ENCODE measurements around the gene RBM4. TPM values are rescaled to one million over a fixed set of nuclear protein-coding genes. Genes with fewer than 3 reads are reported as not detected.
A peak's percentile ranks its signal among the peaks of the same experiment; 100 is the strongest.

The RBM4 gene
- total RNA-seq, 6 experiments from 2014 or later = 130 to 147 (median 134) TPM

DNA sequence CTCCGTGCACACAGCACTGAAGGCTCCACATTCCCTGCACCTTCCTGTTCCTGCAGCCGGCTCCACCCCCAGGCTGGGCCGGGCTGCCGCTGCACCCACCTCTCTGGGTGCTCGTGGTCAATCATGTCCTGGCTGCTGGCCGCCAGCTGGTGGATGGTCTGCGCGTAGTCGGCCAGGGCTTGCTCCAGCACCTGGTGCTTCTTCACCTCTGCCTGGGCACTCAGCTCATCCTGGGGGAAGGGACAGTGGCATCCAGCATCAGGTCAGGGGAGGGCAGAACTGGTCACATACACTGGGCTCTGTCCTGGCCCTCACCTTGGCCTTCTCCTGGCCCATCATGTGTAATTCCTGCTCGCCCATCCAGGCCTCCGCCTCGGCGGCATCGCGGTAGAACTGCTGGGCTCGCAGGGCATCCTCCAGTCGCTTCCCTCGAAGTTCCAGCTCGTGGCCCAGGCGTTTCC is 54.4 kb downstream of the RBM4 start:
- H3K4me1 Mint-ChIP-seq (ENCODE audit: low read depth) = no peaks in the 10 kb centered on the region
- no peak overlapping the region for H3K27ac Mint-ChIP-seq
- H3K9me3 Mint-ChIP-seq = no peaks in the 10 kb centered on the region
- DNase-seq = no peak
- no peaks in the 10 kb centered on the region for H3K36me3 Mint-ChIP-seq (ENCODE audit: low read depth)
- peaks cover 14% of the 10 kb centered on the region for H3K27me3 Mint-ChIP-seq (ENCODE audit: insufficient read depth)
- TF ChIP-seq, protein P1, sequence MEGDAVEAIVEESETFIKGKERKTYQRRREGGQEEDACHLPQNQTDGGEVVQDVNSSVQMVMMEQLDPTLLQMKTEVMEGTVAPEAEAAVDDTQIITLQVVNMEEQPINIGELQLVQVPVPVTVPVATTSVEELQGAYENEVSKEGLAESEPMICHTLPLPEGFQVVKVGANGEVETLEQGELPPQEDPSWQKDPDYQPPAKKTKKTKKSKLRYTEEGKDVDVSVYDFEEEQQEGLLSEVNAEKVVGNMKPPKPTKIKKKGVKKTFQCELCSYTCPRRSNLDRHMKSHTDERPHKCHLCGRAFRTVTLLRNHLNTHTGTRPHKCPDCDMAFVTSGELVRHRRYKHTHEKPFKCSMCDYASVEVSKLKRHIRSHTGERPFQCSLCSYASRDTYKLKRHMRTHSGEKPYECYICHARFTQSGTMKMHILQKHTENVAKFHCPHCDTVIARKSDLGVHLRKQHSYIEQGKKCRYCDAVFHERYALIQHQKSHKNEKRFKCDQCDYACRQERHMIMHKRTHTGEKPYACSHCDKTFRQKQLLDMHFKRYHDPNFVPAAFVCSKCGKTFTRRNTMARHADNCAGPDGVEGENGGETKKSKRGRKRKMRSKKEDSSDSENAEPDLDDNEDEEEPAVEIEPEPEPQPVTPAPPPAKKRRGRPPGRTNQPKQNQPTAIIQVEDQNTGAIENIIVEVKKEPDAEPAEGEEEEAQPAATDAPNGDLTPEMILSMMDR (IDR thresholded peaks at IDR 0.05) = no peak
- no peak overlapping the region for H3K4me3 Mint-ChIP-seq

DNA sequence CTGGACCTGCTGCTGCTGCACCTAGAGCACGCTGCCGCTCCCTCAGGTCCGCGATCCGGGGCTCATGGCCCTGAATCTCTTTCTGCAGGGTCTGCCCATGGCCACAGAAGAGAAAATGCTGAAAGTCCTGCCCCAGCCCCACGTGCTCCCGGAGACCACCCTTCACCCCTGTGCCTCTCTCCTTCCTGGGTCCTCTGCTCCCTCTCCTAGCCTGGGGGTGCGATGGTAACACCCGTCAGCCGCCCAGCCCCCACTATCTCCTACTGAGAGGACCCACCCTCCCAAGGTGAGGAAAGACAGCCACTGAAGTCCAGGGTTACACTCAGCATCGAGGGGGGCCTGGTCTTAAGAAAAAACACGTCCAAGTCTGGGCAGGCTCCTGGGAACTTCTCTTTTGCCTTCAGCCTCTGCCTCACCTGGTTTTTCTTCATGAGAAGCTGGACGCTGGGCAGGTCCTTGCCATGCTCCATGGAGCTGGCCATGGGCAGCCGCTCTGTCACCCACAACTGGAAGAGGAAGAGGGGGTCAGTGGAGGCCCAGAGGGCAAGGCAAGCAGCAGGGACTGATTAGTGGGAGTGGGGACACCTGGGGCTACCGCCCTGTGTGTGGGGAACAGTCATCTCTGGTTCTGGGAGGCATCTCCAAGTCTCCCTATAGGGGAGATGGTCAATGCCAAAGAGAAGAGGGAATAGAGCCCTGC is 55.0 kb downstream of the RBM4 start:
- H3K36me3 Mint-ChIP-seq (ENCODE audit: low read depth) = no peaks in the 10 kb centered on the region
- no peak overlapping the region for H3K27ac Mint-ChIP-seq
- H3K4me3 Mint-ChIP-seq = no peak overlapping the region

DNA sequence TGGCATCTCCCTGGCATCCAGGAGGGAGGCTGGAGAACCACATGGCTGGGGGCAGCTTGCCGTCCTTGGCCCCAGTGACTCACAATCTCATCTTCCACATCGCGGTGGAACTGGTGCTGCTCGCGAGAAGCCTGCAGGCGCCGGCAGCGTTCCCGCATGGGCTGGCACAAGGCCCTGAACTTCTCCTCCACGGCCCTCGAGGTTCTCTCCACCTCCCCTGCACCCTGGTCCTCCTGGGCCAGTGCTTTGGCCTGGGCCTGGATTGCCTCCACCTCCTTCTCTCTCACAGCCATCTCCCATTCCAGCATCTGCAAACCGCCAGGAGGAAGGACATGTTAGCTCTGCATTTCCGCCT is 55.5 kb downstream of the RBM4 start:
- Mint-ChIP-seq H3K36me3 (ENCODE audit: low read depth) (no peaks in the 10 kb centered on the region; the same call in 1 of the 2 replicates), H3K27ac (no peak overlapping the region), H3K4me1 (ENCODE audit: low read depth) (no peaks in the 10 kb centered on the region), H3K4me3 (no peak overlapping the region), H3K9me3 (peaks cover under 1% of the 10 kb centered on the region; the same call in 1 of the 2 replicates), H3K27me3 (ENCODE audit: insufficient read depth) (peaks cover 16% of the 10 kb centered on the region)
- DNase-seq = no peak
- TF ChIP-seq, protein P1 (IDR thresholded peaks at IDR 0.05) = no peak

More for the DNA sequence above, 55.0 kb downstream of the RBM4 start:
- DNase-seq = no peak
- TF ChIP-seq, protein P1 (IDR thresholded peaks at IDR 0.05) = no peak
- H3K9me3 Mint-ChIP-seq = no peaks in the 10 kb centered on the region
- peaks cover 16% of the 10 kb centered on the region for H3K27me3 Mint-ChIP-seq (ENCODE audit: insufficient read depth)
- no peaks in the 10 kb centered on the region for H3K4me1 Mint-ChIP-seq (ENCODE audit: low read depth)

DNA sequence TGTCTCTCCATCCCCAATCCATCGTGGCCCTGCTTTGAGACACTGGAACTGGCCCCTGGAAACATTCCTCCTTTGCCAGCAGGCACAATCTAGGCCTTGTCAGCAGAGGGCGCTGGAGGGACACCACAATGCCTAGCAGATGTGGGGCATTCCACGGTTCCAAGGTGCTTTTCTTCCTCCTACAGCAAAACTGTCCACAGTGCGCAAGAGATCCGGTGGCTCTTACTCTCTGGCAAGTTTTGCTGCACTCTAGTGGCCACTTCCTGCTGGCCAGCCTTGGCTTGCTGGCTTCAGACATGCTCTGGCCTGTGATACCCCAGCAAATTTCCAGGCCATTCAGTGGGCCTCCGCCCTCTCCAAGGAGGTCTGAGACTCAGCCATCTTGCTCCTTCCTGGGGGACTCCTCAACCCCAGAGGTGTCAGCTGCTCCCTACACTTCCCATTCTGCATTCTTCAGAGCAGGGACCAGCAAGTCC is 56.3 kb downstream of the RBM4 start:
- Mint-ChIP-seq H3K27ac (no peak overlapping the region), H3K27me3 (ENCODE audit: insufficient read depth) (peaks cover 19% of the 10 kb centered on the region), H3K4me3 (no peak overlapping the region), H3K36me3 (ENCODE audit: low read depth) (peaks cover 4% of the 10 kb centered on the region), H3K9me3 (peaks cover 6% of the 10 kb centered on the region; the same call in 1 of the 2 replicates), H3K4me1 (ENCODE audit: low read depth) (no peaks in the 10 kb centered on the region)
- DNase-seq = peak; percentile 97
- TF ChIP-seq, protein P1 (IDR thresholded peaks at IDR 0.05) = peak; percentile 97

Other genes with a start within 250 kb of the RBM4 start
- under 1 TPM in 3 of 6 experiments, not detected in 3; 0.14 to 0.36 (median 0.35) TPM for gene NPAS4, start 217.7 kb upstream of the RBM4 start, total RNA-seq (2021; fragmentation: NEBNext Ultra II Directional; extraction: Animal tissue kit (Norgen Biotek cat#: 25700))
- 10 to 100 TPM; 55.6 to 74.1 (median 67.6) TPM for gene MRPL11, start 199.9 kb upstream of the RBM4 start, total RNA-seq (2021; fragmentation: NEBNext Ultra II Directional; extraction: Animal tissue kit (Norgen Biotek cat#: 25700))
- 1 to 10 TPM; 6.7 to 8.0 (median 7.2) TPM for gene PELI3, start 171.8 kb upstream of the RBM4 start, total RNA-seq (2021; fragmentation: NEBNext Ultra II Directional; extraction: Animal tissue kit (Norgen Biotek cat#: 25700))
- 10 to 100 TPM; 54.8 to 71.6 (median 58.2) TPM for gene DPP3, start 158.3 kb upstream of the RBM4 start, total RNA-seq (2021; fragmentation: NEBNext Ultra II Directional; extraction: Animal tissue kit (Norgen Biotek cat#: 25700))
- gene BBS1, start 128.1 kb upstream of the RBM4 start, total RNA-seq (2021; fragmentation: NEBNext Ultra II Directional; extraction: Animal tissue kit (Norgen Biotek cat#: 25700)) = 10 to 100 TPM; 14.9 to 21.4 (median 17.3) TPM
- 10 to 100 TPM; 15.4 to 23.3 (median 18.6) TPM for gene ZDHHC24, start 92.7 kb upstream of the RBM4 start, total RNA-seq (2021; fragmentation: NEBNext Ultra II Directional; extraction: Animal tissue kit (Norgen Biotek cat#: 25700))
- under 1 TPM in 4 of 6 experiments, not detected in 2; 0.07 to 0.24 (median 0.10) TPM for gene ACTN3, start 91.8 kb upstream of the RBM4 start, total RNA-seq (2021; fragmentation: NEBNext Ultra II Directional; extraction: Animal tissue kit (Norgen Biotek cat#: 25700))
- 10 to 100 TPM in 2 of 6 experiments, 1 to 10 TPM in 4; 5.2 to 20.0 (median 6.6) TPM for gene CTSF, start 70.1 kb upstream of the RBM4 start, total RNA-seq (2021; fragmentation: NEBNext Ultra II Directional; extraction: Animal tissue kit (Norgen Biotek cat#: 25700))
- gene CCDC87, start 45.6 kb upstream of the RBM4 start, total RNA-seq (2021; fragmentation: NEBNext Ultra II Directional; extraction: Animal tissue kit (Norgen Biotek cat#: 25700)) = under 1 TPM; 0.19 to 0.66 (median 0.37) TPM
- 10 to 100 TPM; 25.8 to 27.4 (median 26.5) TPM for gene CCS, start 45.5 kb upstream of the RBM4 start, total RNA-seq (2021; fragmentation: NEBNext Ultra II Directional; extraction: Animal tissue kit (Norgen Biotek cat#: 25700))
- gene RBM14, start 22.1 kb upstream of the RBM4 start, total RNA-seq (2021; fragmentation: NEBNext Ultra II Directional; extraction: Animal tissue kit (Norgen Biotek cat#: 25700)) = 10 to 100 TPM; 54.1 to 71.5 (median 64.9) TPM
- 10 to 100 TPM; 17.0 to 21.1 (median 18.2) TPM for gene RBM4B, start 39.2 kb downstream of the RBM4 start, total RNA-seq (2021; fragmentation: NEBNext Ultra II Directional; extraction: Animal tissue kit (Norgen Biotek cat#: 25700))
- under 1 TPM in 5 of 6 experiments, not detected in 1; 0.13 to 0.94 (median 0.33) TPM for gene SPTBN2, start 90.5 kb downstream of the RBM4 start, total RNA-seq (2021; fragmentation: NEBNext Ultra II Directional; extraction: Animal tissue kit (Norgen Biotek cat#: 25700))
- 10 to 100 TPM; 13.7 to 18.5 (median 16.3) TPM for gene RCE1, start 204.7 kb downstream of the RBM4 start, total RNA-seq (2021; fragmentation: NEBNext Ultra II Directional; extraction: Animal tissue kit (Norgen Biotek cat#: 25700))
- 10 to 100 TPM; 30.3 to 43.4 (median 34.6) TPM for gene LRFN4, start 218.4 kb downstream of the RBM4 start, total RNA-seq (2021; fragmentation: NEBNext Ultra II Directional; extraction: Animal tissue kit (Norgen Biotek cat#: 25700))